ENCODE measurements around the gene KSR2.

The KSR2 gene

DNA sequence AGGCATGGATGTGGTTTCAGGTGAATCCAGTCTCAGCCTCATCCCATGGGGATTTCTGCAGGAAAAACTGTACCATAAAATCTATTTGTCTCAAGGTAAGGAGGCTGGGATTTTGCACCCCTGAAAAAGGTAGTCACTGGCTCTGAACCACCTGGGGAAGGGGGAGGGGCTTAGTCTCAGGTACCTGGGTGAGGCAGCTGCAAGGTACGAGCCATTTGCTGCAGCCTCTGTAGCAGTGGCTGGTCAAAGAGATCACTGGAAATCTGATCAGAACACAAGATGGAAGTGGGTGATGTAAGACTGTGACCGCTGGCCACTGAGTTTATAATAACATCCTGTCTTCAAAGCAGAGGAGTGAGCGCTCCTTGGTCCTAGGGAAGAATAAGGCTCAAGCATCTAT, 397.5 kb downstream of the KSR2 start:
- Histone ChIP-seq H3K4me3 (ENCODE audit: low read depth in 1 of 2, low read length in 1 of 2) (no peak overlapping the region), H3K27me3 (peaks cover 42% of the 10 kb centered on the region), H3K36me3 (no peaks in the 10 kb centered on the region), H3K4me1 (ENCODE audit: control insufficient read depth in 1 of 2, insufficient read depth in 1 of 2, low read depth in 1 of 2, low read length in 1 of 2) (no peaks in the 10 kb centered on the region), H3K9me3 (no peaks in the 10 kb centered on the region), H3K27ac (no peak overlapping the region)
- no peak for TF ChIP-seq CTCF (IDR thresholded peaks at IDR 0.05)

GRCh38 chr12:117570608-117571007, 398.2 kb downstream of the KSR2 start:
- peaks cover 43% of the 10 kb centered on the region for H3K27me3 ChIP-seq
- no peak for TF ChIP-seq CTCF (IDR thresholded peaks at IDR 0.05)
- H3K4me3 ChIP-seq (ENCODE audit: low read depth in 1 of 2, low read length in 1 of 2) = no peak overlapping the region
- no peaks in the 10 kb centered on the region for H3K9me3 ChIP-seq
- H3K4me1 ChIP-seq (ENCODE audit: control insufficient read depth in 1 of 2, insufficient read depth in 1 of 2, low read depth in 1 of 2, low read length in 1 of 2) = no peaks in the 10 kb centered on the region
- H3K27ac ChIP-seq = no peak overlapping the region
- no peaks in the 10 kb centered on the region for H3K36me3 ChIP-seq

- Histone ChIP-seq H3K4me1 (ENCODE audit: control insufficient read depth in 1 of 2, insufficient read depth in 1 of 2, low read depth in 1 of 2, low read length in 1 of 2) (no peaks in the 10 kb centered on the region), H3K27me3 (peaks cover 57% of the 10 kb centered on the region), H3K4me3 (ENCODE audit: low read depth in 1 of 2, low read length in 1 of 2) (no peak overlapping the region), H3K27ac (no peak overlapping the region), H3K9me3 (no peaks in the 10 kb centered on the region), H3K36me3 (no peaks in the 10 kb centered on the region)
- TF ChIP-seq CTCF (IDR thresholded peaks at IDR 0.05) = no peak
These were observed 401.1 kb downstream of the KSR2 start for GRCh38 chr12:117567644-117568216.

- Histone ChIP-seq H3K27me3 (peaks cover 55% of the 10 kb centered on the region), H3K36me3 (no peaks in the 10 kb centered on the region), H3K4me3 (ENCODE audit: low read depth in 1 of 2, low read length in 1 of 2) (no peak overlapping the region), H3K27ac (no peak overlapping the region), H3K9me3 (no peaks in the 10 kb centered on the region), H3K4me1 (ENCODE audit: control insufficient read depth in 1 of 2, insufficient read depth in 1 of 2, low read depth in 1 of 2, low read length in 1 of 2) (no peaks in the 10 kb centered on the region)
- no peak for TF ChIP-seq CTCF (IDR thresholded peaks at IDR 0.05)
These were observed 403.9 kb downstream of the KSR2 start for GRCh38 chr12:117564881-117565280.

DNA sequence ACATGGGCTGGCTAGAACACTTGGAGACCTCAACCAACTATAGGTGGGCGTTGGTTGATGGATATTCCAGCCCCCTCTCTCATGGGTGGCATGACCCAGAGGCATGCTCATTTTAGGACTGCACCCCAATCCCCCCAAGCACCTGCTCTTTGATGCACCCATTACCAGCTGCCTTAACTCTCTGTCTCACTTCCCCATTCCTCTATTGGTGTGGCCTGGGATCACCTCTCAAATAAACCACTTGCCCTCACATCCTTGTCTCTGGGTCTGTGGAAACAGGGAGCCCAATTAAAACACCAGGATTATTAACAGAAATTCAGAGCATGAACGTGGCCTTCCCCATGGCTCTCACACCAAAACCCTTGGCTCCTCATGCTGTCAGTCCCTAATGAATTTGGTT, 405.1 kb downstream of the KSR2 start:
- Histone ChIP-seq H3K9me3 (no peaks in the 10 kb centered on the region), H3K4me1 (ENCODE audit: control insufficient read depth in 1 of 2, insufficient read depth in 1 of 2, low read depth in 1 of 2, low read length in 1 of 2) (no peaks in the 10 kb centered on the region), H3K27ac (no peak overlapping the region), H3K27me3 (peaks cover 50% of the 10 kb centered on the region), H3K4me3 (ENCODE audit: low read depth in 1 of 2, low read length in 1 of 2) (no peak overlapping the region), H3K36me3 (no peaks in the 10 kb centered on the region)
- TF ChIP-seq CTCF (IDR thresholded peaks at IDR 0.05) = no peak

GRCh38 chr12:117563007-117563406, 405.8 kb downstream of the KSR2 start:
- H3K9me3 ChIP-seq = no peaks in the 10 kb centered on the region
- H3K27ac ChIP-seq = no peak overlapping the region
- no peaks in the 10 kb centered on the region for H3K4me1 ChIP-seq (ENCODE audit: control insufficient read depth in 1 of 2, insufficient read depth in 1 of 2, low read depth in 1 of 2, low read length in 1 of 2)
- H3K4me3 ChIP-seq (ENCODE audit: low read depth in 1 of 2, low read length in 1 of 2) = no peak overlapping the region
- peaks cover 45% of the 10 kb centered on the region for H3K27me3 ChIP-seq
- H3K36me3 ChIP-seq = no peaks in the 10 kb centered on the region
- no peak for TF ChIP-seq CTCF (IDR thresholded peaks at IDR 0.05)

All from neutrophil (primary cell).